ENCODE measurements around the gene KRTAP12-4.
"Not testable (repeated sequence)": the region's sequence is repeated elsewhere in the genome, so short reads cannot be mapped to it uniquely, and the experiment has no call there.

The KRTAP12-4 gene

GRCh38 chr21:44654576-44655175 lies at the start of gene KRTAP12-4:
Gene KRTAP12-4, minus strand, starts transcription at chr21:44654659. Its CDS starts 45 bp downstream, at chr21:44654614.
- no peak for DNase-seq (ENCODE audit: low spot score)

GRCh38 chr21:44703731-44704635 lies 49.5 kb upstream of the KRTAP12-4 start:
- DNase-seq (ENCODE audit: low spot score), result no peak

- DNase-seq (ENCODE audit: low spot score), result no peak
Observed at GRCh38 chr21:44702973-44703730, 48.7 kb upstream of the KRTAP12-4 start.

GRCh38 chr21:44702111-44702972 lies 47.9 kb upstream of the KRTAP12-4 start:
- DNase-seq (ENCODE audit: low spot score), result no peak

GRCh38 chr21:44701541-44701940 lies 47.1 kb upstream of the KRTAP12-4 start:
- no peak for DNase-seq (ENCODE audit: low spot score)

- no peak for DNase-seq (ENCODE audit: low spot score)
Observed at GRCh38 chr21:44701023-44701400, 46.6 kb upstream of the KRTAP12-4 start.

- DNase-seq (ENCODE audit: low spot score), result no peak
Observed at GRCh38 chr21:44700101-44701022, 45.9 kb upstream of the KRTAP12-4 start.

GRCh38 chr21:44699502-44700001 lies 45.1 kb upstream of the KRTAP12-4 start:
- DNase-seq (ENCODE audit: low spot score), result no peak

- DNase-seq (ENCODE audit: low spot score), result no peak
Observed at GRCh38 chr21:44697811-44698734, 43.6 kb upstream of the KRTAP12-4 start.

GRCh38 chr21:44697172-44697810 lies 42.8 kb upstream of the KRTAP12-4 start, which contains the start of gene KRTAP10-12:
Gene KRTAP10-12, plus strand, starts transcription at chr21:44697172. Its CDS starts 30 bp downstream, at chr21:44697202.
- DNase-seq (ENCODE audit: low spot score), result not testable (repeated sequence)

GRCh38 chr21:44696572-44696971 lies 42.1 kb upstream of the KRTAP12-4 start:
- DNase-seq (ENCODE audit: low spot score), result no peak

- DNase-seq (ENCODE audit: low spot score), result no peak
Observed at GRCh38 chr21:44695641-44696040, 41.2 kb upstream of the KRTAP12-4 start.

- no peak for DNase-seq (ENCODE audit: low spot score)
Observed at GRCh38 chr21:44695184-44695583, 40.7 kb upstream of the KRTAP12-4 start.

GRCh38 chr21:44694776-44695175 lies 40.3 kb upstream of the KRTAP12-4 start:
- no peak for DNase-seq (ENCODE audit: low spot score)

GRCh38 chr21:44692798-44693512 lies 38.5 kb upstream of the KRTAP12-4 start:
- no peak for DNase-seq (ENCODE audit: low spot score)

GRCh38 chr21:44691686-44692085 lies 37.2 kb upstream of the KRTAP12-4 start:
- DNase-seq (ENCODE audit: low spot score), result no peak

GRCh38 chr21:44689740-44690139 lies 35.3 kb upstream of the KRTAP12-4 start:
- DNase-seq (ENCODE audit: low spot score), result not testable (repeated sequence)

- no peak for DNase-seq (ENCODE audit: low spot score)
Observed at GRCh38 chr21:44687671-44688070, 33.2 kb upstream of the KRTAP12-4 start.
